GM12874 (cell line): Measurements from ENCODE around the gene SYMPK.

Experiments
- CTCF ChIP-seq: IDR thresholded peaks from 2 replicates; pipeline ENCODE4 v1.5.1; 2011; ENCODE audit warnings: low read depth, mild to moderate bottlenecking, control low read depth, low read length, moderate library complexity; ENCODE audit not compliant: insufficient read depth

The SYMPK gene

GRCh38 chr19:45819769-45820168 lies 43.2 kb downstream of the SYMPK start:
- TF ChIP-seq CTCF = no peak

GRCh38 chr19:45817725-45818301 lies 45.1 kb downstream of the SYMPK start:
- no peak for TF ChIP-seq CTCF

- peak; percentile 97 for TF ChIP-seq CTCF
These were observed 45.8 kb downstream of the SYMPK start for GRCh38 chr19:45817010-45817724.

GRCh38 chr19:45816236-45817009 lies 46.5 kb downstream of the SYMPK start:
- no peak for TF ChIP-seq CTCF

GRCh38 chr19:45815481-45816216 lies 47.3 kb downstream of the SYMPK start:
- no peak for TF ChIP-seq CTCF

- no peak for TF ChIP-seq CTCF
These were observed 48.0 kb downstream of the SYMPK start, which contains the start of gene RSPH6A for GRCh38 chr19:45814851-45815480. Gene RSPH6A, minus strand, starts transcription at chr19:45815308. Its CDS starts 132 bp downstream, at chr19:45815176.
